Rectal smooth muscle tissue (tissue), 1 donor: Measurements from ENCODE around the gene RASGRP3.
"Not testable (repeated sequence)": the region's sequence is repeated elsewhere in the genome, so short reads cannot be mapped to it uniquely, and the experiment has no call there.

Experiments
- H3K27ac ChIP-seq: one replicate; pipeline ENCODE4 v1.7.0; 2013; ENCODE audit warnings: low read depth, low read length, inconsistent platforms
- H3K27me3 ChIP-seq: one replicate; pipeline ENCODE4 v1.7.0; 2013; ENCODE audit warnings: low read length; ENCODE audit not compliant: control insufficient read depth, insufficient read depth
- H3K36me3 ChIP-seq: one replicate; pipeline ENCODE4 v1.7.0; 2013; ENCODE audit warnings: low read length; ENCODE audit not compliant: control insufficient read depth, insufficient read depth
- H3K4me1 ChIP-seq: one replicate; pipeline ENCODE4 v1.7.0; 2013; ENCODE audit warnings: low read length; ENCODE audit not compliant: control insufficient read depth, insufficient read depth
- H3K4me3 ChIP-seq: one replicate; pipeline ENCODE4 v1.7.0; 2013; ENCODE audit warnings: low read length
- H3K9ac ChIP-seq: one replicate; pipeline ENCODE4 v1.7.0; 2013; ENCODE audit warnings: low read length

Gene RASGRP3

DNA sequence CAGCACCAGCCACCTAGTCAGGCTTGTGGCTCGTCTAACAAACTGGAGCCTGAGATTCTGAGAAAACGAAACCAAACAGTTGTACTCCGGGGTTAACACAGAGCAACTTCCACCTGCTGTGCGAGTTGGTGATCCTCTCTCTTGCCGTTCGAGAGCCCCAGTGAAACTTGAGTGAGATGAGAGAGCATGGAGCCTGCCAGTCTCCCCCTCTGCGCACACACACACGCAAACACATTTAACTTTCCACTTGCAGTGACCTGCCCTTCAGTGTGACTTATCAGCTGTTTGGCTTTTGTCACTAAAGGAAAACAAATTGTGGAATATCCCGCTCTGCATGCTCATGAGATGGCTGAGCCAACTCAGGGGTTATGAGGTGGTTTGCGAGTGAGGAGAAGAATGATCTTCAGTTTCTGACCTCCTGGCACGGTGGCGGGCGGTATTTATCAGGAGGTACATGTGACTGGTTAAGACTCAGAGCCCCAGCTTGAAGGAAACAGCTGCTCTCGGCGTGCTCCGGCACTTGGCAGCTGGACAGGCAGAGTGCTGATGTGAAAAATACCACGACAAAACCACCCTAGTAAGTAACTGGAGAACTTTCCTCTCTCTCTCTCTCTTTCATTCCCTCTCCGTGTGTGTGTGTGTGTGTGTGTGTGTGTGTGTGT is at the start of gene RASGRP3:
Gene RASGRP3, plus strand, starts transcription at position 519 of the 662 bp plus-strand sequence. CDS start 38,488 bp downstream, outside the sequence.
- peak within 1 kb of the TSS; percentile 86 for H3K4me3 ChIP-seq
- no peaks in the 10 kb centered on the region for H3K36me3 ChIP-seq
- no peaks in the 10 kb centered on the region for H3K4me1 ChIP-seq
- no peaks in the 10 kb centered on the region for H3K27me3 ChIP-seq
- H3K27ac ChIP-seq = peak within 1 kb of the TSS; percentile 82
- peak within 1 kb of the TSS; percentile 46 for H3K9ac ChIP-seq

GRCh38 chr2:33426666-33427231 is 49.7 kb upstream of the RASGRP3 start:
- H3K27ac ChIP-seq = no peak overlapping the region
- H3K4me1 ChIP-seq = no peaks in the 10 kb centered on the region
- no peaks in the 10 kb centered on the region for H3K36me3 ChIP-seq
- H3K4me3 ChIP-seq = no peak overlapping the region
- H3K9ac ChIP-seq = no peak overlapping the region
- no peaks in the 10 kb centered on the region for H3K27me3 ChIP-seq

- Histone ChIP-seq H3K36me3 (no peaks in the 10 kb centered on the region), H3K4me1 (no peaks in the 10 kb centered on the region), H3K27me3 (no peaks in the 10 kb centered on the region), H3K9ac (no peak overlapping the region), H3K4me3 (no peak overlapping the region), H3K27ac (no peak overlapping the region)
Observed at GRCh38 chr2:33430077-33430476, 46.4 kb upstream of the RASGRP3 start.

GRCh38 chr2:33430856-33431255 is 45.6 kb upstream of the RASGRP3 start:
- Histone ChIP-seq H3K27ac (no peak overlapping the region), H3K4me1 (no peaks in the 10 kb centered on the region), H3K4me3 (no peak overlapping the region), H3K9ac (no peak overlapping the region), H3K27me3 (no peaks in the 10 kb centered on the region), H3K36me3 (no peaks in the 10 kb centered on the region)

DNA sequence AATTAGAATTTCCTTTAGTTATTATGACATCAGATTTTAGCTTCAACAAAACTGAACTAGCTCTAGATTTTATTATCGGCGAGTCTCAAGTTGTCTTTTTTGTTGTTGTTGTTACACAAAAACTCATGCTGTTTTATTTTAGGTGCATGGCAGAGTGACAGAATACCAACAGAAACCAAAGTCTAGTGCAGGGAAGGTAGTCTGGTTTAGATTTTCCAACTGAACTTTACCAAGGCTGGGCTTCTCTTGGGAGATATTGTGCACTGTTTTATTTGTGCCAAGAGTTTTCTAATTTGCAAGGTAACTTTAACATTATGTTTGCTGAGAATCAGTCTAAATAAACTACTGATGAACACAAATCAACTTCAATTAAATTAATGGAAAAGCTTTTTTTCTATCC is 43.6 kb upstream of the RASGRP3 start:
- no peak overlapping the region for H3K27ac ChIP-seq

DNA sequence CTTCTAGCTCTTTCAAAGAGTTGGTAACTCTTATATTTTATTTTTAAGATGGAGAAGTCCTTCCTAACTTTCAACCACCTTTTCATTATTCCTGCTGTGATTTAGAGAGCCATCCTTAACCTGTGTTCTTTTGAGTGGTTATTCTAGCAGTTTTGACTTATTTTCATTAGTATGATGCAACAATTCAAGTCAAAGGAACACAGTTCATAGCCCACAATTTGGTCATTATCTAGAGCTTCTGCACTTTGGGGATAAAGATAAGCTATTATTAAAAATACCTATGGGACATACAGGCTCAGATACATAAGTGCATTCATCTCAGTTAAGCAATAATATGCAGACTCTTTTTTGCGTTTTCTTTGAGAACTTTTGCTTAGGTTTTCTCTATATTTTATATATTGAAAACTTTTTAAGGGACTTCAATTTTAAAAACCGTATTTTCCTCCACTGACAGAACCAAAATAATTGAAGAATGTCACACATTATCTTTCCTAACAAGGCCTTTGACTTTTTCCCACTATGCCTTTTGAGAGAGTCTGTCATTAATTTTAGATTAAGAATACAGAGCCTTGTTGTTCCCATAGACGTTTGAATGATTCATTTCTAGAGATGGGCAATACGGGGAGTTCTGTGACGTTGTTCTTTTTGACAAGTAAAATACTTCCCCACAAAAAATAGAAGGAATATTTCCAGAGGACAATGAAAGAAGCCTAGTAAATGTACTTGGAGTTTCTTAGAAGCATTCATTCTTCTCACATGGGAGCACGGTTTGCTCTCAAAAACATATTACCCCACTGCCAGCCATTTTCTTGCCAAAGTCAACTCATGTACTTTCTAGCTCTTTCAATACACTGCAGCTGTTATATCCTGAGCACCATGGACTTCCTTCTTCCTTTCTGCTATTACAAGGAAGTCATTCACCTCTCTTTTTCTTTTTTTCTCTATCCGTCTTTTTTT is 42.9 kb upstream of the RASGRP3 start:
- H3K27me3 ChIP-seq = no peaks in the 10 kb centered on the region
- no peak overlapping the region for H3K4me3 ChIP-seq
- no peak overlapping the region for H3K9ac ChIP-seq
- H3K4me1 ChIP-seq = no peaks in the 10 kb centered on the region
- no peak overlapping the region for H3K27ac ChIP-seq
- H3K36me3 ChIP-seq = no peaks in the 10 kb centered on the region

More for the DNA sequence above, 43.6 kb upstream of the RASGRP3 start:
- Histone ChIP-seq H3K36me3 (no peaks in the 10 kb centered on the region), H3K9ac (no peak overlapping the region), H3K27me3 (no peaks in the 10 kb centered on the region), H3K4me3 (no peak overlapping the region), H3K4me1 (no peaks in the 10 kb centered on the region)

DNA sequence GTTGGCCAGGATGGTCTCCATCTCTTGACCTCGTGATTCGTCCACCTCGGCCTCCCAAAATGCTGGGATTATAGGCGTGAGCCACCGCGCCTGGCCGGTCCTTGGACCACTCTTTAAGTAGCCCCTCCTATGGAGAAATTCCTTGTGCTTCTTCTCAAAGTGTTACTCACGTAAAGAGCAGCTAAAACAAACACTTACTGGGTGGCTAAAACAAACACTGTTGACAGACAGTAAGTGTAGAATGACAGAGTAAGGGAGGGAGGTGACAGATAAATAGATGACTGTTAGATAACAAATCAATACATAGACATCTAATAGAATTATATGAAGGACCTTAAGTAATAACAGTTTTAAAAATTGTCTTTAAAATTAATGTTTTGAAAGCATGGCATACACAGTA is 40.9 kb upstream of the RASGRP3 start:
- no peak overlapping the region for H3K27ac ChIP-seq

DNA sequence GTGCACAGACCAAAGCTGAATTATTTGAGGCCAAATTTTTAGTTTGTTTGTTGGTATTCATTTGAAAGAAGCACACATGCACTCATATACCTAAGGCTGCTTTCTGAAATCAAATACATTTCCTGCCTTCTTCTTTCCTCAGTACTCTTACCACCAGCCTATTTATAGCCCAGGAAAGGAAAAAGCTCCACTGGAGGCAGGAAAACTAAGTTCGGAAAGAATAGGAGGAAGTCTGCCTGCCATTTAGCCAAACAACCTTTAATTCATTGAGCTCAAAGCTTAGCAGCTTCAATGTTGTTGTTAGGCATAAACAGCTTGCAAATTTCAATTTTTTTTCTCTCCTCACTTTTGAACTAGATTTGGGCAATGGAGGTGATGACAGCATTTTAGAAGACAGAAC is 40.4 kb upstream of the RASGRP3 start:
- H3K4me1 ChIP-seq = no peaks in the 10 kb centered on the region
- H3K27ac ChIP-seq = no peak overlapping the region
- no peaks in the 10 kb centered on the region for H3K27me3 ChIP-seq
- no peak overlapping the region for H3K4me3 ChIP-seq
- H3K9ac ChIP-seq = no peak overlapping the region
- no peaks in the 10 kb centered on the region for H3K36me3 ChIP-seq

More for the DNA sequence above, 40.9 kb upstream of the RASGRP3 start:
- Histone ChIP-seq H3K4me3 (no peak overlapping the region), H3K9ac (no peak overlapping the region), H3K27me3 (no peaks in the 10 kb centered on the region), H3K36me3 (no peaks in the 10 kb centered on the region), H3K4me1 (no peaks in the 10 kb centered on the region)

- Histone ChIP-seq H3K27ac (no peak overlapping the region), H3K4me1 (no peaks in the 10 kb centered on the region), H3K36me3 (no peaks in the 10 kb centered on the region), H3K27me3 (no peaks in the 10 kb centered on the region), H3K4me3 (no peak overlapping the region), H3K9ac (no peak overlapping the region)
Observed at GRCh38 chr2:33437297-33437696, 39.2 kb upstream of the RASGRP3 start.

GRCh38 chr2:33437815-33438214 is 38.6 kb upstream of the RASGRP3 start:
- Histone ChIP-seq H3K27ac (no peak overlapping the region), H3K36me3 (no peaks in the 10 kb centered on the region), H3K9ac (no peak overlapping the region), H3K27me3 (no peaks in the 10 kb centered on the region), H3K4me3 (no peak overlapping the region), H3K4me1 (no peaks in the 10 kb centered on the region)

- H3K36me3 ChIP-seq = no peaks in the 10 kb centered on the region
- H3K4me1 ChIP-seq = no peaks in the 10 kb centered on the region
- H3K4me3 ChIP-seq = no peak overlapping the region
- no peaks in the 10 kb centered on the region for H3K27me3 ChIP-seq
- no peak overlapping the region for H3K9ac ChIP-seq
- no peak overlapping the region for H3K27ac ChIP-seq
Observed at GRCh38 chr2:33441235-33441810, 35.1 kb upstream of the RASGRP3 start.

- H3K36me3 ChIP-seq, H3K4me1 ChIP-seq, H3K27ac ChIP-seq, H3K27me3 ChIP-seq, H3K9ac ChIP-seq, H3K4me3 ChIP-seq: not testable (repeated sequence)
Observed at GRCh38 chr2:33442052-33442451, 34.4 kb upstream of the RASGRP3 start.
